Esophagus muscularis mucosa (tissue), 4 donors: ENCODE measurements around the gene IQCN. TPM values are rescaled to one million over a fixed set of nuclear protein-coding genes. Genes with fewer than 3 reads are reported as not detected.

Source experiments
- DNase-seq: peaks from one replicate; pipeline ENCODE4 v3.0.0-alpha.2; 2017; ENCODE audit errors: extremely low spot score
- H3K27ac ChIP-seq, 4 donors: fragments of 200-600 bp; sonication (generic); replicated peaks in 1 of 4; 1 replicate in 3 of 4; 2 replicates in 1 of 4; pipeline ENCODE4 v1.5.1; 2016 to 2019; ENCODE audit warnings: mild to moderate bottlenecking in 1 of 4
- H3K27me3 ChIP-seq, 4 donors: fragments of 200-600 bp; sonication (generic); one replicate each; pipeline versions ENCODE4 v1.5.1 to v1.6.0; 2016 to 2019
- H3K36me3 ChIP-seq, 4 donors: fragments of 200-600 bp; sonication (generic); one replicate each; pipeline ENCODE4 v1.5.1; 2016 to 2019
- H3K4me1 ChIP-seq, 4 donors: fragments of 200-600 bp; sonication (generic); one replicate each; pipeline ENCODE4 v1.5.1; 2016 to 2019
- H3K4me3 ChIP-seq, 4 donors: fragments of 200-600 bp; sonication (generic); 1 replicate in 2 of 4; 2 replicates in 2 of 4; pipeline ENCODE4 v1.5.1; 2016 to 2019; ENCODE audit warnings: mild to moderate bottlenecking in 4 of 4, moderate library complexity in 1 of 4
- H3K9me3 ChIP-seq, 4 donors: fragments of 200-600 bp; sonication (generic); 1 replicate in 3 of 4; 2 replicates in 1 of 4; pipeline ENCODE4 v1.5.1; 2016 to 2019
- CTCF ChIP-seq, 3 experiments: fragments of 200-600 bp in 2 of 3; fragments of 450-650 bp in 1 of 3; sonication (generic) in 2 of 3; IDR thresholded peaks; one replicate each; pipeline ENCODE4 v1.5.1; 2017 to 2019; ENCODE audit warnings: antibody characterized with exemption in 3 of 3, mild to moderate bottlenecking in 2 of 3, moderate library complexity in 1 of 3
- EP300 ChIP-seq: sonication (generic); formaldehyde crosslinking; IDR thresholded peaks from one replicate; pipeline ENCODE4 v1.6.1; 2017; ENCODE audit warnings: antibody characterized with exemption
- POLR2A ChIP-seq: fragments of 450-650 bp; IDR thresholded peaks from one replicate; pipeline ENCODE4 v1.6.1; 2017; ENCODE audit warnings: antibody characterized with exemption, moderate library complexity, mild to moderate bottlenecking, low read depth
- POLR2AphosphoS5 ChIP-seq, 2 donors: sonication (generic); formaldehyde crosslinking; IDR thresholded peaks; one replicate each; pipeline ENCODE4 v1.6.1; 2017; ENCODE audit warnings: antibody characterized with exemption in 2 of 2
- WGBS: methylation state at CpG from one replicate; pipeline ENCODE4 v1.1.5; 2018; 5-methylcytosine and 5-hydroxymethylcytosine counted together
- intact Hi-C: fragments of 100-400 bp; cut with DNase I; formaldehyde crosslinking; loops from one replicate; pipeline ENCODE4 v1.15.1; 2023
- total RNA-seq, 4 donors: library from RNA; depleted of rRNA; stranded (reverse); fragments of >200 nt; gene quantifications; one replicate each; pipeline versions ENCODE4 v1.1.0 to v1.2.1, GENCODE V29; 2016

Gene IQCN
- total RNA-seq, 4 donors from 2014 or later: 0.52 to 2.5 (median 1.3) TPM

- TF ChIP-seq CTCF (IDR thresholded peaks at IDR 0.05): no peak
- TF ChIP-seq POLR2A: no peak
- no peak for TF ChIP-seq EP300
- no peak for TF ChIP-seq POLR2AphosphoS5 (IDR thresholded peaks at IDR 0.05)
- 95% methylated on average over 9 of the region's 23 CpGs for WGBS
- Histone ChIP-seq H3K27ac (no peak overlapping the region), H3K27me3 (no peaks in the 10 kb centered on the region), H3K4me3 (no peak overlapping the region), H3K9me3 (no peaks in the 10 kb centered on the region), H3K4me1 (no peaks in the 10 kb centered on the region), H3K36me3 (peaks cover 20 to 65% (median 47%) of the 10 kb centered on the region in 4 donors)
- DNase-seq: no peak
- intact Hi-C loops: no loop called here
These were observed 9.2 kb downstream of the IQCN start for GRCh38 chr19:18264971-18265540.

DNA sequence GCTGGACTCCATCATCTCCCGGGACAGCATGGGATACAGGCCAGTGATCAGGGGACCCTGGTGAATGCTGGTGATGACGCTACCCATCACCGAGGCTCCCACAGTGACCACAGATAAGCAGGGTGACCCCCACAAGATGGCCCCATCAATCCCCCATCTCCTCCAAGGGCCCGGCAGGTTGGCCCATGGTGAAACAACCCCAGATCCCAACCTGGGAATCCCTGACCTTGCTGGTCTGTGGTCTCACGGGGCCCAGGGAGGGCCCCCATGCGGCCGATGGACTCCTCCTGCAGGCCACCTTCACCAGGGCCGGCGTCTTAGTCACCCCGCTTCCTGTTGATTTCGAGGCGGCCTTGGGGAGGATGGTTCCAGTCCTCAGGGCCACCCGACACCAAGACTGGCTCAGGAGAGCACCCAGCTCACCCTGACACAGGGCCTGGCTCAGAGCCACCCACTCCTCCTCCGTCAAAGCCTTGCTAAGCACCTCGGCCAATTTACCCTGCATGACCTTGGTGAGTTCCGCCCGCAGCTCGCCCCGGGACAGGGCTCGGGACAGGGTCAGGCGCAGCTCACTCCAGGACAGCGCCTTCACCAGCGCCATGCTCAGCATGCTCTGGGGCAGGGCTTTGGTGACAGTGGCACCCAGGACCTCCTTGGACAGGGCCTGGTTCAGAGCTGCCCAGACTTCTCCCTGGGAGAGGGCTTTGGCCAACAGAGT lies 10.0 kb downstream of the IQCN start:
- no peak for TF ChIP-seq CTCF (IDR thresholded peaks at IDR 0.05)
- no peak for TF ChIP-seq POLR2AphosphoS5 (IDR thresholded peaks at IDR 0.05)
- no peak for DNase-seq
- H3K36me3 ChIP-seq: peaks cover 20 to 64% (median 47%) of the 10 kb centered on the region in 4 donors
- H3K4me1 ChIP-seq: no peaks in the 10 kb centered on the region
- no peaks in the 10 kb centered on the region for H3K9me3 ChIP-seq
- no peaks in the 10 kb centered on the region for H3K27me3 ChIP-seq
- 96% methylated on average over 4 of the region's 23 CpGs for WGBS
- no peak overlapping the region for H3K27ac ChIP-seq
- H3K4me3 ChIP-seq: no peak overlapping the region
- intact Hi-C loops: no loop called here

DNA sequence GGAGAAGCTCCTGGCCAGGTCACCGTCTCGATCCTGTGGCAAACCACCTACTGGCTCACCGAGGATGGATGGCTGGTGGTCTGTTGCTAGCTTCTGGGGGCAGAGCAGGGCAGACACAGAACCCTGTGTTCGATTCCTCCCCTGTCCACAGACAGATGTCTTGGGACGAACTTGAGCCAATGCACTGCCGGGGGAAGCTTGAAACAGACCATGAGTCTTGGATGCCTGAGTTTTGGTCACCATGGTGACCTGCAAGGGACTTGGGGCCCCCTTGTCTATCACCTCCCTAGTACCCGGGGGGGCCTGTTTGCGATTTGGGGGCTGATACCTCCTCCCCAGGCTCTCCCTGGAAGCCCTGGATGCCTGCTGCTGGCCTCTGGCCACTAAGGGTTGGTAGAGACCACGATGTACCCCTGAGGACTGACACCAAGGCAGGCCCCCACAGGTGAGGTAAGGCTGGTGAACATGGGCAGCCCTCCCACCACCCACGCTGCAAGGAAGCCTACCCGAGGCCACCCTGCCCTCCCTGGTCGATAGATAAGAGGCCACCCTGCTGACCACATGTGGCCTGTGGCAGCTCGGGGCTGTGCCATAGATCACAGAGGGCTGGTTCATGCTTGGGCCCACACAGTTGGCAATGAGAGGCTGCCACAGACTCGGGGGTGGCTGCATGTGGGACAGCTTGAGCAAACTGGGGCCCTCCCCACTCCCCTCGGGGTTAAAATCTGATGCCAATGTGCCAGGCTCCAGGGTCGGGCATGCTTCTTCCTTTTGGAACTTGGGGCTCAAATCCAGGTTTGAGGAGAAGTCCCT lies 10.7 kb downstream of the IQCN start:
- TF ChIP-seq POLR2AphosphoS5 (IDR thresholded peaks at IDR 0.05) (no peak), CTCF (IDR thresholded peaks at IDR 0.05) (no peak), EP300 (no peak), POLR2A (no peak)
- Histone ChIP-seq H3K27me3 (no peaks in the 10 kb centered on the region), H3K4me3 (no peak overlapping the region), H3K27ac (no peak overlapping the region), H3K4me1 (no peaks in the 10 kb centered on the region), H3K36me3 (peaks cover 20 to 56% (median 44%) of the 10 kb centered on the region in 4 donors), H3K9me3 (no peaks in the 10 kb centered on the region)
- no peak for DNase-seq
- intact Hi-C loops: no loop called here
- 69% methylated on average over 4 of the region's 16 CpGs for WGBS

- no peaks in the 10 kb centered on the region for H3K9me3 ChIP-seq
- H3K4me3 ChIP-seq: no peak overlapping the region
- WGBS: 91% methylated on average over 7 of the region's 10 CpGs
- no peaks in the 10 kb centered on the region for H3K4me1 ChIP-seq
- H3K27ac ChIP-seq: no peak overlapping the region
- DNase-seq: no peak
- peaks cover 20 to 50% (median 39%) of the 10 kb centered on the region in 4 donors for H3K36me3 ChIP-seq
- no peaks in the 10 kb centered on the region for H3K27me3 ChIP-seq
- intact Hi-C loops: no loop called here
- TF ChIP-seq POLR2A: no peak
- no peak for TF ChIP-seq CTCF (IDR thresholded peaks at IDR 0.05)
- TF ChIP-seq EP300: no peak
- no peak for TF ChIP-seq POLR2AphosphoS5 (IDR thresholded peaks at IDR 0.05)
These were observed 11.3 kb downstream of the IQCN start for GRCh38 chr19:18262917-18263316.
